MG63 (cell line): ENCODE measurements around the gene SLC9A6. TPM values are rescaled to one million over a fixed set of nuclear protein-coding genes. Genes with fewer than 3 reads are reported as not detected.
A peak's percentile ranks its signal among the peaks of the same experiment; 100 is the strongest.

Experiments used
- DNase-seq: peaks from one replicate; pipeline ENCODE4 v3.0.0-alpha.2; 2020
- H3K27me3 ChIP-seq: fragments of 250-450 bp; sonication (Bioruptor Pico); 2 replicates; pipeline ENCODE4 v1.5.1; 2020; ENCODE audit warnings: mild to moderate bottlenecking, moderate library complexity
- H3K36me3 ChIP-seq: fragments of 250-450 bp; sonication (Bioruptor Pico); 2 replicates; pipeline ENCODE4 v1.5.1; 2020; ENCODE audit warnings: mild to moderate bottlenecking, moderate library complexity
- H3K4me3 ChIP-seq: fragments of 250-450 bp; sonication (Bioruptor Pico); 2 replicates; pipeline ENCODE4 v1.5.1; 2020; ENCODE audit warnings: mild to moderate bottlenecking, moderate library complexity
- H3K9me3 ChIP-seq: fragments of 250-450 bp; sonication (Bioruptor Pico); 2 replicates; pipeline ENCODE4 v1.5.1; 2020; ENCODE audit warnings: mild to moderate bottlenecking, moderate library complexity
- total RNA-seq: library from RNA; depleted of rRNA; stranded (reverse); fragments of >200 nt; shearing (Covaris generic); gene quantifications from 2 replicates; pipeline ENCODE4 v1.2.3, GENCODE V29; 2014; ENCODE audit warnings: low replicate concordance; rRNA removed

SLC9A6 gene
- 10.0 and 14.8 TPM in 2 replicates for total RNA-seq

GRCh38 chrX:135985157-135985972, at the start of gene SLC9A6:
SLC9A6 (plus strand) TSS chrX:135985435; CDS start chrX:135985659, 224 bp downstream.
- no peaks in the 10 kb centered on the region for H3K9me3 ChIP-seq

GRCh38 chrX:135944486-135944885, 40.7 kb upstream of the SLC9A6 start:
- Histone ChIP-seq H3K36me3 (no peaks in the 10 kb centered on the region), H3K9me3 (no peaks in the 10 kb centered on the region), H3K27me3 (no peaks in the 10 kb centered on the region), H3K4me3 (no peak overlapping the region)
- DNase-seq, result no peak

More at GRCh38 chrX:135985157-135985972, at the start of gene SLC9A6:
- H3K27me3 ChIP-seq, result no peaks in the 10 kb centered on the region
- H3K4me3 ChIP-seq, result peak within 1 kb of the TSS; percentile 64
- DNase-seq, result peak; percentile 68
- H3K36me3 ChIP-seq, result no peaks in the 10 kb centered on the region

GRCh38 chrX:135951291-135951690, 33.9 kb upstream of the SLC9A6 start:
- H3K4me3 ChIP-seq, result no peak overlapping the region
- no peaks in the 10 kb centered on the region for H3K27me3 ChIP-seq
- no peaks in the 10 kb centered on the region for H3K9me3 ChIP-seq
- no peaks in the 10 kb centered on the region for H3K36me3 ChIP-seq
- DNase-seq, result no peak

- DNase-seq, result peak; percentile 2
- Histone ChIP-seq H3K36me3 (no peaks in the 10 kb centered on the region), H3K4me3 (peak overlapping the region; percentile 95), H3K9me3 (no peaks in the 10 kb centered on the region), H3K27me3 (no peaks in the 10 kb centered on the region)
Measured at GRCh38 chrX:135973025-135973547, 12.1 kb upstream of the SLC9A6 start.

- Histone ChIP-seq H3K9me3 (no peaks in the 10 kb centered on the region), H3K36me3 (no peaks in the 10 kb centered on the region), H3K4me3 (peak within 1 kb of the TSS; percentile 95), H3K27me3 (no peaks in the 10 kb centered on the region)
- DNase-seq, result peak; percentile 82
Measured at GRCh38 chrX:135973548-135974278, 11.5 kb upstream of the SLC9A6 start, which contains the start of gene MMGT1. MMGT1 (minus strand) TSS chrX:135973988; CDS start chrX:135973675, 313 bp downstream.

GRCh38 chrX:135974279-135974856, 10.9 kb upstream of the SLC9A6 start:
- H3K27me3 ChIP-seq, result no peaks in the 10 kb centered on the region
- peak; percentile 57 for DNase-seq
- H3K9me3 ChIP-seq, result no peaks in the 10 kb centered on the region
- no peaks in the 10 kb centered on the region for H3K36me3 ChIP-seq
- no peak overlapping the region; the same call in 1 of the 2 replicates for H3K4me3 ChIP-seq

- Histone ChIP-seq H3K9me3 (no peaks in the 10 kb centered on the region), H3K4me3 (no peak overlapping the region), H3K27me3 (no peaks in the 10 kb centered on the region), H3K36me3 (no peaks in the 10 kb centered on the region)
- no peak for DNase-seq
Measured at GRCh38 chrX:135975421-135975820, 9.8 kb upstream of the SLC9A6 start.

- peak overlapping the region; percentile 22 for H3K4me3 ChIP-seq
- no peak for DNase-seq
- H3K36me3 ChIP-seq, result no peaks in the 10 kb centered on the region
- no peaks in the 10 kb centered on the region for H3K27me3 ChIP-seq
- H3K9me3 ChIP-seq, result no peaks in the 10 kb centered on the region
Measured at GRCh38 chrX:135977611-135978010, 7.6 kb upstream of the SLC9A6 start.

- no peaks in the 10 kb centered on the region for H3K9me3 ChIP-seq
- DNase-seq, result no peak
- H3K4me3 ChIP-seq, result no peak overlapping the region
- H3K36me3 ChIP-seq, result no peaks in the 10 kb centered on the region
- H3K27me3 ChIP-seq, result no peaks in the 10 kb centered on the region
Measured at GRCh38 chrX:135981010-135981409, 4.2 kb upstream of the SLC9A6 start.

- Histone ChIP-seq H3K9me3 (no peaks in the 10 kb centered on the region), H3K27me3 (no peaks in the 10 kb centered on the region), H3K36me3 (no peaks in the 10 kb centered on the region), H3K4me3 (no peak overlapping the region)
- DNase-seq, result no peak
Measured at GRCh38 chrX:135981668-135982067, 3.6 kb upstream of the SLC9A6 start.

- H3K27me3 ChIP-seq, result no peaks in the 10 kb centered on the region
- no peak for DNase-seq
- no peaks in the 10 kb centered on the region for H3K9me3 ChIP-seq
- H3K36me3 ChIP-seq, result no peaks in the 10 kb centered on the region
- no peak overlapping the region for H3K4me3 ChIP-seq
Measured at GRCh38 chrX:135982860-135983259, 2.4 kb upstream of the SLC9A6 start.

GRCh38 chrX:135984256-135984655, 979 bp upstream of the SLC9A6 start:
- no peaks in the 10 kb centered on the region for H3K27me3 ChIP-seq
- no peaks in the 10 kb centered on the region for H3K9me3 ChIP-seq
- no peak overlapping the region; the same call in 1 of the 2 replicates for H3K4me3 ChIP-seq
- no peak for DNase-seq
- no peaks in the 10 kb centered on the region for H3K36me3 ChIP-seq

GRCh38 chrX:135984791-135985156, 461 bp upstream of the SLC9A6 start:
- no peaks in the 10 kb centered on the region for H3K9me3 ChIP-seq
- no peaks in the 10 kb centered on the region for H3K36me3 ChIP-seq
- H3K27me3 ChIP-seq, result no peaks in the 10 kb centered on the region
- DNase-seq, result no peak
- H3K4me3 ChIP-seq, result peak overlapping the region; percentile 64

- no peaks in the 10 kb centered on the region for H3K9me3 ChIP-seq
- peak overlapping the region; percentile 64 for H3K4me3 ChIP-seq
- H3K27me3 ChIP-seq, result no peaks in the 10 kb centered on the region
- H3K36me3 ChIP-seq, result no peaks in the 10 kb centered on the region
- no peak for DNase-seq
Measured at GRCh38 chrX:135985973-135986310, 707 bp downstream of the SLC9A6 start.

GRCh38 chrX:135988245-135988644, 3.0 kb downstream of the SLC9A6 start:
- no peak for DNase-seq
- no peaks in the 10 kb centered on the region for H3K36me3 ChIP-seq
- no peaks in the 10 kb centered on the region for H3K9me3 ChIP-seq
- H3K27me3 ChIP-seq, result no peaks in the 10 kb centered on the region
- no peak overlapping the region for H3K4me3 ChIP-seq

GRCh38 chrX:136015016-136015415, 29.8 kb downstream of the SLC9A6 start:
- no peak overlapping the region for H3K4me3 ChIP-seq
- no peaks in the 10 kb centered on the region for H3K36me3 ChIP-seq

GRCh38 chrX:136016881-136017280, 31.6 kb downstream of the SLC9A6 start:
- no peaks in the 10 kb centered on the region for H3K27me3 ChIP-seq
- H3K36me3 ChIP-seq, result no peaks in the 10 kb centered on the region
- no peak overlapping the region for H3K4me3 ChIP-seq
- DNase-seq, result no peak
- H3K9me3 ChIP-seq, result no peaks in the 10 kb centered on the region

More at GRCh38 chrX:136015016-136015415, 29.8 kb downstream of the SLC9A6 start:
- no peaks in the 10 kb centered on the region for H3K9me3 ChIP-seq
- no peak for DNase-seq
- H3K27me3 ChIP-seq, result no peaks in the 10 kb centered on the region
